SU-DHL-6 (cell line): Measurements from ENCODE around the gene BDKRB2.

Source experiments
- CTCF ChIP-seq: fragments of 200-600 bp; sonication (generic); IDR thresholded peaks from one replicate; pipeline ENCODE4 v1.5.1; 2017; ENCODE audit warnings: antibody characterized with exemption, mild to moderate bottlenecking, low read length, moderate library complexity; ENCODE audit not compliant: insufficient read depth, poor library complexity, severe bottlenecking
- EZH2phosphoT487 ChIP-seq: fragments of 200-600 bp; sonication (generic), shearing (Covaris generic); conservative IDR thresholded peaks from 2 replicates; pipeline ENCODE4 v1.6.1; 2018; ENCODE audit warnings: mild to moderate bottlenecking, antibody characterized with exemption, low read length, moderate library complexity, mixed read lengths

DNA sequence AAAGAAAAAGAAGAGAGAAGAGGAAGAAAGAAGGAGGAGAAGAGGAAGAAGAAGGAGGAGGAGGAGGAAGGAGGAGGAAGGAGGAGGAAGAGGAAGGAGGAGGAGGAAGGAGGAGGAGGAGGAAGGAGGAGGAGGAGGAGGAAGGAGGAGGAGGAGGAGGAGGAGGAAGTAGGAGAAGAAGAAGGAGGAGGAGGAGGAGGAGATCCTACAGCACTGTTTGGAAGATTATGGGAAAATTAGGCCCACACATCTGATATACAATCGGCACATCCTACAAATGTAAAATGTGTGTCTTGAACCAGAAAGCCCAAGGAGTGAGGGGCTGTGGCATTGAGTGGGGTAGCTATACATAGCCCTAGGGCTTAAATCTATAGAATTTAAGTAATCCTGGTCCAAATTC lies 12.0 kb downstream of the BDKRB2 start:
- TF ChIP-seq CTCF: no peak
- TF ChIP-seq EZH2phosphoT487: no peak
